H9 (cell line): Measurements from ENCODE around the gene ILF3. TPM values are rescaled to one million over a fixed set of nuclear protein-coding genes. Genes with fewer than 3 reads are reported as not detected.

Experiments used
- DNase-seq: peaks from one replicate; pipeline ENCODE4 v3.0.0-alpha.2; 2017
- H2AFZ ChIP-seq: one replicate; pipeline ENCODE4 v1.6.1; 2013; ENCODE audit warnings: mild to moderate bottlenecking, low read length, control low read depth, moderate library complexity
- H2AK5ac ChIP-seq: 2 replicates; pipeline ENCODE4 v1.6.1; 2013; ENCODE audit warnings: low read length, control low read depth, mixed read lengths; ENCODE audit not compliant: insufficient read length
- H2BK120ac ChIP-seq: one replicate; pipeline ENCODE4 v1.6.1; 2013; ENCODE audit warnings: low read depth, mild to moderate bottlenecking, low read length, control low read depth, inconsistent platforms; ENCODE audit not compliant: poor library complexity, severe bottlenecking
- H2BK12ac ChIP-seq: 2 replicates; pipeline ENCODE4 v1.6.1; 2013; ENCODE audit warnings: low read length, control low read depth, mixed read lengths, low read depth; ENCODE audit not compliant: insufficient read length
- H2BK15ac ChIP-seq: 2 replicates; pipeline ENCODE4 v1.6.1; 2013; ENCODE audit warnings: low read depth, low read length, control low read depth
- H2BK20ac ChIP-seq: one replicate; pipeline ENCODE4 v1.6.1; 2013; ENCODE audit warnings: low read depth, mild to moderate bottlenecking, low read length, control low read depth, inconsistent platforms; ENCODE audit not compliant: poor library complexity, severe bottlenecking
- H2BK5ac ChIP-seq: 2 replicates; pipeline ENCODE4 v1.6.1; 2013; ENCODE audit warnings: low read length, control low read depth, mixed read lengths; ENCODE audit not compliant: insufficient read length
- H3K14ac ChIP-seq: 2 replicates; pipeline ENCODE4 v1.6.1; 2013; ENCODE audit warnings: low read length, control low read depth; ENCODE audit not compliant: insufficient read depth
- H3K18ac ChIP-seq: 2 replicates; pipeline ENCODE4 v1.6.1; 2013; ENCODE audit warnings: low read depth, mild to moderate bottlenecking, mixed read lengths, low read length, control low read depth; ENCODE audit not compliant: insufficient read length
- H3K23ac ChIP-seq: 2 replicates; pipeline ENCODE4 v1.6.1; 2013; ENCODE audit warnings: low read length, control low read depth, mixed read lengths, low read depth; ENCODE audit not compliant: insufficient read length
- H3K23me2 ChIP-seq: 2 replicates; pipeline ENCODE4 v1.6.1; 2013; ENCODE audit warnings: low read depth, mild to moderate bottlenecking, mixed read lengths, low read length, control low read depth; ENCODE audit not compliant: insufficient read length, poor library complexity, severe bottlenecking
- H3K27ac ChIP-seq: 2 replicates; pipeline ENCODE4 v1.5.1; 2013; ENCODE audit warnings: low read length, control low read depth, mixed read lengths, low read depth; ENCODE audit not compliant: insufficient read length
- H3K27me3 ChIP-seq: 2 replicates; pipeline ENCODE4 v1.6.1; 2013; ENCODE audit warnings: low read length, control low read depth, inconsistent platforms; ENCODE audit not compliant: insufficient read depth
- H3K4ac ChIP-seq: 2 replicates; pipeline ENCODE4 v1.6.1; 2013; ENCODE audit warnings: low read depth, mild to moderate bottlenecking, control low read depth, inconsistent platforms, low read length, moderate library complexity
- H3K4me1 ChIP-seq: 2 replicates; pipeline ENCODE4 v1.6.1; 2013; ENCODE audit warnings: low read length, control low read depth, inconsistent platforms; ENCODE audit not compliant: insufficient read depth
- H3K4me2 ChIP-seq: 2 replicates; pipeline ENCODE4 v1.6.1; 2013; ENCODE audit warnings: low read length, control low read depth, mixed read lengths; ENCODE audit not compliant: insufficient read length, insufficient read depth
- H3K56ac ChIP-seq: 2 replicates; pipeline ENCODE4 v1.6.1; 2013; ENCODE audit warnings: low read depth, mild to moderate bottlenecking, mixed read lengths, low read length, control low read depth; ENCODE audit not compliant: insufficient read length
- H3K79me1 ChIP-seq: 2 replicates; pipeline ENCODE4 v1.6.1; 2013; ENCODE audit warnings: low read depth, mild to moderate bottlenecking, moderate library complexity, low read length, control low read depth, inconsistent platforms; ENCODE audit not compliant: insufficient read depth, poor library complexity, severe bottlenecking
- H3K79me2 ChIP-seq: 2 replicates; pipeline ENCODE4 v1.6.1; 2013; ENCODE audit warnings: low read length, control low read depth, inconsistent platforms; ENCODE audit not compliant: insufficient read depth
- H3K9ac ChIP-seq: 2 replicates; pipeline ENCODE4 v1.6.1; 2013; ENCODE audit warnings: low read length, control low read depth, mixed read lengths; ENCODE audit not compliant: insufficient read length; ENCODE audit errors: extremely low read depth
- H3K9me3 ChIP-seq: one replicate; pipeline ENCODE4 v1.6.1; 2013; ENCODE audit warnings: low read depth, low read length, inconsistent platforms; ENCODE audit not compliant: control insufficient read depth
- H3T11ph ChIP-seq: one replicate; pipeline ENCODE4 v1.6.1; 2013; ENCODE audit warnings: mild to moderate bottlenecking, low read length, control low read depth, inconsistent platforms
- H4K20me1 ChIP-seq: one replicate; pipeline ENCODE4 v1.6.1; 2013; ENCODE audit not compliant: control insufficient read depth, insufficient read length, insufficient read depth
- H4K5ac ChIP-seq: 2 replicates; pipeline ENCODE4 v1.6.1; 2013; ENCODE audit warnings: low read depth, mild to moderate bottlenecking, mixed read lengths, low read length, control low read depth; ENCODE audit not compliant: insufficient read length
- H4K8ac ChIP-seq: replicated peaks from 2 replicates; pipeline ENCODE4 v1.6.1; 2013; ENCODE audit warnings: low read length, control low read depth, mixed read lengths, low read depth; ENCODE audit not compliant: insufficient read length
- H4K91ac ChIP-seq: 2 replicates; pipeline ENCODE4 v1.6.1; 2013; ENCODE audit warnings: low read depth, mild to moderate bottlenecking, moderate library complexity, mixed read lengths, low read length, control low read depth; ENCODE audit not compliant: insufficient read length
- H3K27ac Mint-ChIP-seq, 3 experiments: 2 replicates in 2 of 3; 3 replicates in 1 of 3; pipeline ENCODE4 v1.8.0; 2020 to 2021; ENCODE audit warnings: mixed read lengths in 3 of 3, mild to moderate bottlenecking in 1 of 3, moderate library complexity in 1 of 3
- H3K27me3 Mint-ChIP-seq: 2 replicates; pipeline ENCODE4 v1.8.0; 2021; ENCODE audit warnings: low read depth, mild to moderate bottlenecking, moderate library complexity, mixed read lengths
- H3K36me3 Mint-ChIP-seq, 3 experiments: 2 replicates in 2 of 3; 3 replicates in 1 of 3; pipeline ENCODE4 v1.8.0; 2020 to 2021; ENCODE audit warnings: low read depth in 3 of 3, mixed read lengths in 3 of 3; ENCODE audit not compliant: insufficient read depth in 1 of 3
- H3K4me1 Mint-ChIP-seq, 2 experiments: 2 replicates each; pipeline ENCODE4 v1.8.0; 2020; ENCODE audit warnings: mixed read lengths in 2 of 2
- H3K4me3 Mint-ChIP-seq, 2 experiments: 2 replicates in 1 of 2; 3 replicates in 1 of 2; pipeline ENCODE4 v1.8.0; 2020 to 2021; ENCODE audit warnings: mild to moderate bottlenecking in 2 of 2, mixed read lengths in 2 of 2, moderate library complexity in 1 of 2
- H3K9me3 Mint-ChIP-seq, 2 experiments: 2 replicates in 1 of 2; 3 replicates in 1 of 2; pipeline ENCODE4 v1.8.0; 2020; ENCODE audit warnings: mild to moderate bottlenecking in 2 of 2, mixed read lengths in 2 of 2, moderate library complexity in 1 of 2
- WGBS: extraction: QIAGEN DNeasy Blood & Tissue Kit; methylation state at CpG from one replicate; pipeline ENCODE4 v1.1.7; 2013; ENCODE audit warnings: missing lambda C conversion rate, low lambda C conversion rate, mixed read lengths; ENCODE audit not compliant: insufficient read length; ENCODE audit errors: extremely low coverage; 5-methylcytosine and 5-hydroxymethylcytosine counted together
- total RNA-seq: library from RNA; stranded (reverse); gene quantifications from 2 replicates; pipeline ENCODE4 v1.2.1, GENCODE V29; 2021
- TF ChIP-seq, protein P1 (sequence below): fragments of 200-600 bp; sonication (generic); conservative IDR thresholded peaks from 3 replicates; pipeline ENCODE4 v1.8.0; 2021; ENCODE audit warnings: antibody characterized with exemption, mild to moderate bottlenecking

Gene ILF3
- total RNA-seq, 1 experiment from 2014 or later: 841 TPM

DNA sequence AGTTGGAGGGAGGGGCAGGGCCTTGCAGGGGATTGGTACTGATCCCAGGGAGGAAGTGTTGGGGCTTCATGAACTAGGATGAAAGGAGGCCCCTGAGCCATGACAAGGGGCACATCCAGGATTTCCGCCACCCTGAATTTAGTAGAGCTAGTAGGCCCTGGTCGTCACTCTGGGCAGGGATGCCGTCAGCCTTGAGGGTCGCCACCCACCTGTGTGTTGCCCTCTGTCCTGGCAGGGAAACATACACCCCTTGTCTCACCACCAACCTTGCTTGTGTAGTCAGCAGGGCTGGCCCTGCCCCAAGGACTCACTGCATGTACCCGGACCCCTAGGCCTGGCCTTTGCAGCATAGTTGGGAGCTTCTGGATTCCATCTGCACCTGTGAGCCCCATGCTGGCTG lies 37.7 kb downstream of the ILF3 start:
- no peak overlapping the region for H2AK5ac ChIP-seq
- no peak overlapping the region for H3K14ac ChIP-seq
- Mint-ChIP-seq H3K4me3 (no peak overlapping the region), H3K27me3 (peaks cover 10% of the 10 kb centered on the region), H3K9me3 (no peaks in the 10 kb centered on the region; a peak in 1 of 5 replicates), H3K27ac (peak overlapping the region; percentile 59 to 96 (median 92); a peak in 4 of 7 replicates), H3K36me3 (peaks cover 36 to 60% (median 58%) of the 10 kb centered on the region in 3 experiments; a peak in 6 of 7 replicates), H3K4me1 (peaks cover 27 to 32% of the 10 kb centered on the region in 2 experiments)
- H4K5ac ChIP-seq: no peak overlapping the region
- H3T11ph ChIP-seq: no peak overlapping the region
- no peak overlapping the region for H4K8ac ChIP-seq
- H3K27ac ChIP-seq: no peak overlapping the region
- H4K91ac ChIP-seq: no peak overlapping the region
- H2BK20ac ChIP-seq: no peak overlapping the region
- no peak overlapping the region for H3K9ac ChIP-seq
- H2BK12ac ChIP-seq: no peak overlapping the region
- no peak overlapping the region for H3K23ac ChIP-seq
- WGBS: no CpG with 5 or more reads among the region's 5 CpGs
- H3K9me3 ChIP-seq: no peaks in the 10 kb centered on the region
- H4K20me1 ChIP-seq: no peaks in the 10 kb centered on the region
- H3K4ac ChIP-seq: no peak overlapping the region
- peak; percentile 23 for DNase-seq
- H3K23me2 ChIP-seq: no peaks in the 10 kb centered on the region
- no peaks in the 10 kb centered on the region for H3K4me1 ChIP-seq
- H2BK120ac ChIP-seq: no peak overlapping the region
- H3K79me1 ChIP-seq: no peaks in the 10 kb centered on the region
- H3K56ac ChIP-seq: no peak overlapping the region
- TF ChIP-seq, protein P1, sequence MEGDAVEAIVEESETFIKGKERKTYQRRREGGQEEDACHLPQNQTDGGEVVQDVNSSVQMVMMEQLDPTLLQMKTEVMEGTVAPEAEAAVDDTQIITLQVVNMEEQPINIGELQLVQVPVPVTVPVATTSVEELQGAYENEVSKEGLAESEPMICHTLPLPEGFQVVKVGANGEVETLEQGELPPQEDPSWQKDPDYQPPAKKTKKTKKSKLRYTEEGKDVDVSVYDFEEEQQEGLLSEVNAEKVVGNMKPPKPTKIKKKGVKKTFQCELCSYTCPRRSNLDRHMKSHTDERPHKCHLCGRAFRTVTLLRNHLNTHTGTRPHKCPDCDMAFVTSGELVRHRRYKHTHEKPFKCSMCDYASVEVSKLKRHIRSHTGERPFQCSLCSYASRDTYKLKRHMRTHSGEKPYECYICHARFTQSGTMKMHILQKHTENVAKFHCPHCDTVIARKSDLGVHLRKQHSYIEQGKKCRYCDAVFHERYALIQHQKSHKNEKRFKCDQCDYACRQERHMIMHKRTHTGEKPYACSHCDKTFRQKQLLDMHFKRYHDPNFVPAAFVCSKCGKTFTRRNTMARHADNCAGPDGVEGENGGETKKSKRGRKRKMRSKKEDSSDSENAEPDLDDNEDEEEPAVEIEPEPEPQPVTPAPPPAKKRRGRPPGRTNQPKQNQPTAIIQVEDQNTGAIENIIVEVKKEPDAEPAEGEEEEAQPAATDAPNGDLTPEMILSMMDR: no peak
- no peak overlapping the region for H3K4me2 ChIP-seq
- H2AFZ ChIP-seq: no peak overlapping the region
- no peaks in the 10 kb centered on the region for H3K27me3 ChIP-seq
- H2BK15ac ChIP-seq: no peak overlapping the region
- H3K18ac ChIP-seq: no peak overlapping the region
- H2BK5ac ChIP-seq: no peak overlapping the region
- no peaks in the 10 kb centered on the region for H3K79me2 ChIP-seq
